ENCODE results near the gene RAD23A.
"Not testable (repeated sequence)": the region's sequence is repeated elsewhere in the genome, so short reads cannot be mapped to it uniquely, and the experiment has no call there.

RAD23A gene

DNA sequence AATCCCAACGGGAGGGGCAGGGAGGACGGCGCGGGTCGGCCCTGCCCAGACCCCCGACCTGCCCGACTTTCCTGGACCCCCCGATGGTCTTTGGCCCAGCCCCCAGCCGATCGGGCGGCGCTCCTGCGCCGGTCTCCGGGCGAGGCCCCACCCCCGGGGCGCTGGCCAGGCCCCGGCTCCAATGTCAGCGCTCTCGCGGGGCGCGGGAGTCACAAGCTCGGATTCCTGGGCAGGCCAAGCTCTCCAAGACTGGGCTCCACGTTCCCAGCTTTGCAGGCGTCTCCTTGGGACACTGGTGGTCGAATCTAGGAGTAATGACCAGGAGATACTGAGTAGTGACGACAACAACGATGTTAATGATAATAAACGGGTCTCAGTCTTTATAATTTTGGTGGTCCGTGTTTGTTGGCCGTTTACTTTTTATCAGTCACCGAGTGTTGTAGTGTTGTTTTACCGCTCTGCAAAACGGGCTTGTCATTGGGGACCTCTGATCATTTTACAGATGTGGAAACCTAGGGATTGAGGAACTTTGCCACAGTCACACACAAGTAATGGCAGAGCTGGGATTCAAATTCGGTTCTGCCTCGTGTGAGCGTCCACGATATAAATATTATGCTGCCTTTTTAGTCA, 545 bp downstream of the RAD23A start:
- Mint-ChIP-seq H3K9me3 (no peaks in the 10 kb centered on the region), H3K4me3 (peak overlapping the region; percentile 92), H3K36me3 (ENCODE audit: low read depth) (peaks cover 95% of the 10 kb centered on the region), H3K27me3 (no peaks in the 10 kb centered on the region), H3K4me1 (ENCODE audit: low read depth) (peaks cover 69% of the 10 kb centered on the region), H3K27ac (peak overlapping the region; percentile 95)
- intact Hi-C loops (cut with micrococcal nuclease) = no loop called here

DNA sequence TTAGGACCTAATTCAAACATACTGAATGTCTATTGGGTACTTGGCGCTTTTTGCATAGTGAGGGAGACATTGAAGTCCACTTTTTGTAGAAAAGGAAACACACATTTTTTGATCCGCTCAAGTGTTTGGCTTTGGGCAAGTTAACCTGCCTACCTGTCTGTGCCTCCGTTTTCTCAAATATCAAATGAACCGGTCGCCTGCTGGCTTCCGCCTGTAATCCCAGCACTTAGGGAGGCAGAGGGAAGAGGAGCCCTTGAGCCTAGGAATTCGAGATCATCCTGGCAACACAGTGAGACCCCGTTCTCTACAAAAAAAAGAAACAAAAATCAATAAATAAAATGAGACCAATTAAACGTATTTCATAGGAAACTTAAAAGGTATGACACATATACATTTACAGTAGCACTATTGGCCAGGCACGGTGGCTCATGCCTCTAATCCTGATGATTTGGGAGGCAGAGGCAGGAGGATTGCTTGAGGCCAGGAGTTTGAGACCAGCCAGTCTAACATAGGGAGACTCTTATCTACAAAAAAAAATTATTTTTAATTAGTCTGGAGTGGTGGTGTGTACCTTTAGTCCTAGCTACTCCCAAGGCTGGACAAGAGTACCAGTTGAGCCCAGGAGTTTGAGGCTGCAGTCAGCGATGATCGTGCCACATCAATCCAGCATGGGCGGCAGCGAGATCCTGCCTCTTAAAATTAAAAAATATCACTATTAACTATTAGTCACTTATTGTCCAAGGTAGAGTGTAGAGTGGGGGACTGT, 1.3 kb downstream of the RAD23A start:
- no peaks in the 10 kb centered on the region for H3K9me3 Mint-ChIP-seq
- peaks cover 95% of the 10 kb centered on the region for H3K36me3 Mint-ChIP-seq (ENCODE audit: low read depth)
- H3K4me1 Mint-ChIP-seq (ENCODE audit: low read depth) = peaks cover 69% of the 10 kb centered on the region
- H3K4me3 Mint-ChIP-seq = peak overlapping the region; percentile 92
- H3K27me3 Mint-ChIP-seq = no peaks in the 10 kb centered on the region
- peak overlapping the region; percentile 95 for H3K27ac Mint-ChIP-seq
- intact Hi-C loops (cut with micrococcal nuclease) = no loop called here

DNA sequence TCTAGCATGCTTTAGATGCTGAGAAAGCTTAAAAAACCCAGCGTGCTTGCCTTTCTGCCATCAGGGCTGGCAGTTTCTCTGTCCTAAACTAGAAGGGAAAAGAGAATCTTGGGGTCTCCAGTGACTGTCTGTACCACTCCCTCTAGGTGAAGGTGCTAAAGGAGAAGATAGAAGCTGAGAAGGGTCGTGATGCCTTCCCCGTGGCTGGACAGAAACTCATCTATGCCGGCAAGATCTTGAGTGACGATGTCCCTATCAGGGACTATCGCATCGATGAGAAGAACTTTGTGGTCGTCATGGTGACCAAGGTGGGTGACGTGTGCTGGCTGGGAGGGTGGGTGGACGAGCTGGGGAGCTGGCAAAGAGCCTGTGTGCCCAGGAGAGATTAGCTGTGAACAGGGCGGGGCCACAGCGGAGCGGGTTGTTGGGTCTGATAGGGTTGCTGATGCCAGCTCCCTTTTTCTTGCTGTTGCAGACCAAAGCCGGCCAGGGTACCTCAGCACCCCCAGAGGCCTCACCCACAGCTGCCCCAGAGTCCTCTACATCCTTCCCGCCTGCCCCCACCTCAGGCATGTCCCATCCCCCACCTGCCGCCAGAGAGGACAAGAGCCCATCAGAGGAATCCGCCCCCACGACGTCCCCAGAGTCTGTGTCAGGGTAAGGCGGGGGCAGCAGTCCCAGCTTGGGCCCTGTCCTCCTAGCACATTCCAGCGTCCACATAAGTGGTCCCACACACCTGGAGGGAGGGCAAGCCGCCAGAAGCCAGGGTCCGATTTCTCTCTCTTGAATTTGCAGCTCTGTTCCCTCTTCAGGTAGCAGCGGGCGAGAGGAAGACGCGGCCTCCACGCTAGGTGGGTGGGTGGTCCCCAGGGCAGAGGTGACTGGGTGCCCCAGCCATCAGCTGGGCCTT, 2.3 kb downstream of the RAD23A start:
- Mint-ChIP-seq H3K27ac (peak overlapping the region; percentile 57), H3K27me3 (no peaks in the 10 kb centered on the region), H3K4me3 (no peak overlapping the region), H3K9me3 (no peaks in the 10 kb centered on the region), H3K36me3 (ENCODE audit: low read depth) (peaks cover 95% of the 10 kb centered on the region), H3K4me1 (ENCODE audit: low read depth) (peaks cover 71% of the 10 kb centered on the region)
- intact Hi-C loops (cut with micrococcal nuclease) = no loop called here

DNA sequence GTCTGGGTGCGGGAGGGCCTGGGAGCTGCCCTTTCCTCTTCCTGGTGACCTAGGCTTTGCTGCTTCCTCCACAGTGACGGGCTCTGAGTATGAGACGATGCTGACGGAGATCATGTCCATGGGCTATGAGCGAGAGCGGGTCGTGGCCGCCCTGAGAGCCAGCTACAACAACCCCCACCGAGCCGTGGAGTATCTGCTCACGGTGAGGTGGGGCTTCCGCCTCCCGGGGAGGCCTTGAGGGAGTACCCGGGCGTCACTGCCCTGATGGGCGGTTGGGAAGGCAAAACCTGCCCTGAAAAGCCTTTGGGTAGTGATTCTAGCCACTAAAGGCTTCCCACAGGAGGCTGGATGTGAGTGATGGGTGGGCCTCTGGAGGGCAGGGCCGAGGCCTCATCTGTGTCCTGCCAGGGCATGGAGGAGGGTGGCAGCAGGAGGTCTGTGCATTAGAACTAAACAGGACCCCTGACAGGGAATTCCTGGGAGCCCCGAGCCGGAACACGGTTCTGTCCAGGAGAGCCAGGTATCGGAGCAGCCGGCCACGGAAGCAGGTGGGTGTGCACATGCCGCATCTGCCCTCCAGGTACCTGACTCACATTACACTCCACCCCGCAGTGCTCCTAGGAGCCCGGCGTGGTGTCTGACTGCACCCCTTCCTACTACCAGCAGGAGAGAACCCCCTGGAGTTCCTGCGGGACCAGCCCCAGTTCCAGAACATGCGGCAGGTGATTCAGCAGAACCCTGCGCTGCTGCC, 3.1 kb downstream of the RAD23A start:
- intact Hi-C loops (cut with micrococcal nuclease) = no loop called here
- H3K27me3 Mint-ChIP-seq = no peaks in the 10 kb centered on the region
- peaks cover 95% of the 10 kb centered on the region for H3K36me3 Mint-ChIP-seq (ENCODE audit: low read depth)
- H3K27ac Mint-ChIP-seq = peak overlapping the region; percentile 80
- peaks cover 71% of the 10 kb centered on the region for H3K4me1 Mint-ChIP-seq (ENCODE audit: low read depth)
- H3K4me3 Mint-ChIP-seq = no peak overlapping the region
- H3K9me3 Mint-ChIP-seq = no peaks in the 10 kb centered on the region

DNA sequence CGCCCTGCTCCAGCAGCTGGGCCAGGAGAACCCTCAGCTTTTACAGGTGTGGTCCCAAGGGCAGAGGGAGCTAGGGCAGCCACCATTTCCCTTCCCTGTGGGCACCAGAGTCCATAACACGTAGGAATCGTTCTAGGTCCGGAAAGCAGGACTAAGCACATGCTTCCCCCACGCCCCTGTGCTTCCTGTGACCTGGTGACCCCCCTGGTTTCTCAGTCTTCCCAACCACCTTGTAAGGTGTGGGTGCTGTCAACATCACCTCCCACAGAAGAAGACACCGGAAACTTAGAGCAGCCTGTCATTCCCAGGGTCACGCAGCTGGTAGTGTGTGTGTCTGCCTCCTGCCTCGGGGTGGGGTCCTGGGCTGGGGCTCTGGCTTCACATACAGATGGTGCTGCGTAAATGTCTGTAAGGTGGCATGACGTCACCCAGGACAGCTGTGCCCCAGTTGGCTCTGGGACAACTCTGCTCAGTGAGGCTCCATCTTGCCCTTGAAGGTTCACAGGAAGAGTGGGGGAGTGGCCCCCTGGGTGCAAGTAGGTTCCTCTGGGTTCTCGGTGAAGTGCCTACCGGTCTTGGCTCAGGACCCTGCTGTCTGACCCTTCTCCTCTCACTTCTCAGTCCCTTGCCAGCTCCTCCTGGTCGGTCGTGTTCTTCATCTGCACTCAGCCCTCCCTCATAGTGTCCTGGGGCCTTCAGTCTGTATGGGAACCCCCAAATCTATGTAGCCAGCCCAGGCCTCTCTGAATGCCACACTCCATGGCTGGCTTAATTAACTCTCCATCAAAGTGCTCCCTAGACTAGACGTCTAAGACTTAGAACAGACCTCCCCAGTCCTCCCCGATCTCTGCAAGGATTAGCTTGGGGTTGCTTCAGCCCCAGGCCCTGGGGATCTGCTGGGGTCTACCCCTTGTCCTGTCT, 4.0 kb downstream of the RAD23A start:
- no peaks in the 10 kb centered on the region for H3K9me3 Mint-ChIP-seq
- H3K27ac Mint-ChIP-seq = peak overlapping the region; percentile 80
- intact Hi-C loops (cut with micrococcal nuclease) = no loop called here
- no peak overlapping the region for H3K4me3 Mint-ChIP-seq
- no peaks in the 10 kb centered on the region for H3K27me3 Mint-ChIP-seq
- peaks cover 95% of the 10 kb centered on the region for H3K36me3 Mint-ChIP-seq (ENCODE audit: low read depth)
- peaks cover 74% of the 10 kb centered on the region for H3K4me1 Mint-ChIP-seq (ENCODE audit: low read depth)

DNA sequence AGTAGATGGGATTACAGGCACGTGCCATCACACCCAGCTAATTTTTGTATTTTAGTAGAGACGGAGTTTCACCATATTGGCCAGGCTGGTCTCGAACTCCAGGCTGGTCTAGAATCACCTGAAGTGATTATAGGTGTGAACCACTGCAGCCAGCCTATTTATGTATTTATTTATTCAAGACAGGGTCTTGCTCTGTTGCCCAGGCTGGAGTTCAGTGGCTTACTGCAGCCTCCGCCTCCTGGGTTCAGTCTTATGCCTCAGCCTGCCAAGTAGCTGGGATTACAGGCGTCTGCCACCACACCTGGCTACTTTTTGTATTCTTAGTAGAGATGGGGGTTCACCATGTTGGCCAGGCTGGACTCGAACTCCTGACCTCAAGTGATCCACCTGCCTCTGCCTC, 6.4 kb downstream of the RAD23A start:
- H3K4me1 Mint-ChIP-seq (ENCODE audit: low read depth) = peaks cover 88% of the 10 kb centered on the region
- H3K4me3 Mint-ChIP-seq; intact Hi-C loops (cut with micrococcal nuclease); H3K9me3 Mint-ChIP-seq; H3K27me3 Mint-ChIP-seq: not testable (repeated sequence)
- peaks cover 90% of the 10 kb centered on the region for H3K36me3 Mint-ChIP-seq (ENCODE audit: low read depth)
- peak overlapping the region; percentile 80 for H3K27ac Mint-ChIP-seq

DNA sequence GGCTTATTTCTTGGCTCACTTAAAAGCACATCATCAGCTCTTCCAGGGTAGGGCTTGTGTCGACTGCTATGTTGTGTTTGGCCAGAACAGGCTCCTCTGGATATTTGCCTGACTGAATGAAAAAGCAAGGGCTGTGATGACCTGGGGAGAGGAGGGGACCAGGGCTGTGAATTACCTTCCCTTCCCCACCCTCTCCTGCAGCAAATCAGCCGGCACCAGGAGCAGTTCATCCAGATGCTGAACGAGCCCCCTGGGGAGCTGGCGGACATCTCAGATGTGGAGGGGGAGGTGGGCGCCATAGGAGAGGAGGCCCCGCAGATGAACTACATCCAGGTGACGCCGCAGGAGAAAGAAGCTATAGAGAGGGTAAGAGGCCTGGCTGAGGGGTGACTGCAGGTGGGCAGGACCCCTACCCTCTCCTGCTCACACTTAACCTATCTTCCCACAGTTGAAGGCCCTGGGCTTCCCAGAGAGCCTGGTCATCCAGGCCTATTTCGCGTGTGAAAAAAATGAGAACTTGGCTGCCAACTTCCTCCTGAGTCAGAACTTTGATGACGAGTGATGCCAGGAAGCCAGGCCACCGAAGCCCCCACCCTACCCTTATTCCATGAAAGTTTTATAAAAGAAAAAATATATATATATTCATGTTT, 7.0 kb downstream of the RAD23A start:
- Mint-ChIP-seq H3K36me3 (ENCODE audit: low read depth) (peaks cover 87% of the 10 kb centered on the region), H3K27me3 (no peaks in the 10 kb centered on the region), H3K4me3 (peak overlapping the region; percentile 24), H3K9me3 (no peaks in the 10 kb centered on the region), H3K4me1 (ENCODE audit: low read depth) (peaks cover 86% of the 10 kb centered on the region), H3K27ac (peak overlapping the region; percentile 80)
- intact Hi-C loops (cut with micrococcal nuclease) = no loop called here

DNA sequence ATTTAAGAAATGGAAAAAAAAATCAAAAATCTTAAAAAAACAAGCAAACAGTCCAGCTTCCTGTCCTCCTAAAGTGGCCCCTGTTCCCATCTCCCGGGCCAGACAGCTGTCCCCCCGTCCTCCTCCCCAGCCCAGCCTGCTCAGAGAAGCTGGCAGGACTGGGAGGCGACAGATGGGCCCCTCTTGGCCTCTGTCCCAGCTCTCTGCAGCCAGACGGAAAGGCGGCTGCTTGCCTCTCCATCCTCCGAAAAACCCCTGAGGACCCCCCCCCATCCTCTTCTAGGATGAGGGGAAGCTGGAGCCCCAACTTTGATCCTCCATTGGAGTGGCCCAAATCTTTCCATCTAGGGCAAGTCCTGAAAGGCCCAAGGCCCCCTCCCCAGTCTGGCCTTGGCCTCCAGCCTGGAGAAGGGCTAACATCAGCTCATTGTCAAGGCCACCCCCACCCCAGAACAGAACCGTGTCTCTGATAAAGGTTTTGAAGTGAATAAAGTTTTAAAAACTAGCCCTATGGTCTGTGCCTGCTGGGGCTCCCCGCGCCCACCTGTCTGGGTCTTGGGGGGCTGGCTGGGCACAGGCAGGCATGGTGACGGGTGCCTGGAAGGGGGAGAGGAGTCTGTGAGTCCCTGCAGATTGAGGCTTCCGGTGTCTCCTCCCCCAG, 7.6 kb downstream of the RAD23A start:
- Mint-ChIP-seq H3K27me3 (no peaks in the 10 kb centered on the region), H3K4me3 (no peak overlapping the region), H3K9me3 (no peaks in the 10 kb centered on the region), H3K36me3 (ENCODE audit: low read depth) (peaks cover 80% of the 10 kb centered on the region), H3K27ac (peak overlapping the region; percentile 80), H3K4me1 (ENCODE audit: low read depth) (peaks cover 80% of the 10 kb centered on the region)
- intact Hi-C loops (cut with micrococcal nuclease) = no loop called here

DNA sequence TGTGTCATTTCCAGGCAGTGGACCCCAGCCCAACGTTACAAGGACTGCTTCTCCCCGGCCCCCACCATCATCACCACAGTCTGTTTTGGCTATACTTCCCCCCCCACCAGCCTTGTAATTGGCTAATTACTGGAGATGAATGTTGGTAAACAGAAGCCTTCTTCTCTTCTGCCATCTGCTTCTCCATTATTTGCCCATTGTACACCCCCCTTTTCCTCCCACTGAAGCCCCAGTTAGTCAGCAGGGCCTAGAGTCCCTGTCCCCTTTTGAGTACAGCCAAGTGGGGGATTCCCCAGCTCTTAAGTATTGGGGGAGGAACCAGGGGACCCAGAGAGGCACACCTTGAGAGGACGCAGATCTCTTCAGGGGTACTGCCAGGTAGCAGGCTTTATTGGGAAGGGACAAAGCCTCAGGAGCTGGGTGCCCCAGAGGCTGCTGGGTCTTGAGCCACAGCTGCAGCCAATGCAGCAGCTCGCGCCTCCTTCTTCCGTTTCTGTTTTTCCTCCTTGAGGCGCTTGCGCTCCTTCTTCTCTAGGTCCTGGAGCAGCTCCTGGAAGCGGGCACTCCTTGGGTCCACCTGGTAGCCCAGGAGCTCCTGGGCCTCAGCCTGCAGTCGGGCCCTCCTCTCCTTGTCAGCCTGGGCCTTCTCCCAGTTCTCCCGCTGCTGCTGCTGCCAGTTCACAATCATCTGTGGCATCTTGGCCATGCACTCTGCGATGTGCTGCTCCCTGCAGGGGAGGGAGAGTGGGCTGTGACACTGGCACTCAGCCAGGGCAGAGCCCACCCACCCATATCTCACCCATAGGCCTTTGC, 8.3 kb downstream of the RAD23A start:
- H3K36me3 Mint-ChIP-seq (ENCODE audit: low read depth) = peaks cover 73% of the 10 kb centered on the region
- peak overlapping the region; percentile 80 for H3K27ac Mint-ChIP-seq
- no peaks in the 10 kb centered on the region for H3K27me3 Mint-ChIP-seq
- intact Hi-C loops (cut with micrococcal nuclease) = no loop called here
- no peak overlapping the region for H3K4me3 Mint-ChIP-seq
- peaks cover 72% of the 10 kb centered on the region for H3K4me1 Mint-ChIP-seq (ENCODE audit: low read depth)
- no peaks in the 10 kb centered on the region for H3K9me3 Mint-ChIP-seq

DNA sequence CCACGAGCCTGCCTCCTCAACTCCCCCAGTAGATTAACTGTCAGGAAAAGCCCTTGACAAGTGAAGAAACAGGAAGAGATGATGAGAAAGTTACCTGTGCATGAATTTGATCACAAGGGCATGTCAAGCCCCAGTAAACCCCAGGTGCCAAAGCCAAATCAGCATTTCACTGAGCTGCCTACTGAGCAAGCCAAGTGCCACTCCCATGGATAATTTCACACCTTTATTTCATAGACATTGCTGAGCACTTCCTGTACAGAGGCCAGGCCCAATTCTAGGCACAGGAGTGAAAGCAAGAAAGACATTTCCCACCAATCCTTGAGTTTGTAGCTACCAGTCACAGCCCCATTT, 8.9 kb downstream of the RAD23A start:
- no peaks in the 10 kb centered on the region for H3K9me3 Mint-ChIP-seq
- peak overlapping the region; percentile 80 for H3K27ac Mint-ChIP-seq
- H3K4me3 Mint-ChIP-seq = no peak overlapping the region
- H3K36me3 Mint-ChIP-seq (ENCODE audit: low read depth) = peaks cover 67% of the 10 kb centered on the region
- H3K4me1 Mint-ChIP-seq (ENCODE audit: low read depth) = peaks cover 67% of the 10 kb centered on the region
- H3K27me3 Mint-ChIP-seq = no peaks in the 10 kb centered on the region
- intact Hi-C loops (cut with micrococcal nuclease) = no loop called here

DNA sequence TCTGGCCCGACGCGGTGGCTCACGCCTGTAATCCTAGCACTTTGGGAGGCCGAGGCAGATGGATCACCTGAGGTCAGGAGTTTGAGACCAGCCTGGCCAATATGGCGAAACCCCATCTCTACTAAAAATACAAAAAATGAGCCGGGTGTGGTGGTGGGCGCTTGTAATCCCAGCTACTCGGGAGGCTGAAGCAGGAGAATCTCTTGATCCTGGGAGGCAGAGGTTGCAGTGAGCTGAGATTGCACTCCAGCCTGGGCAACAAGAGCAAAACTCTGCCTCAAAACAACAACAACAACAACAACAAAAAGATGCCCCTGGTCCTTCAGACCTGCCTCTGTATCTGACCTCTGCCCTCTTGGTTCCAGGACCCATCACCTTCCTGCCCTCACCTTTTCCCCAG, 9.9 kb downstream of the RAD23A start:
- peaks cover 57% of the 10 kb centered on the region for H3K36me3 Mint-ChIP-seq (ENCODE audit: low read depth)
- intact Hi-C loops (cut with micrococcal nuclease); H3K27me3 Mint-ChIP-seq; H3K9me3 Mint-ChIP-seq: not testable (repeated sequence)
- peaks cover 57% of the 10 kb centered on the region for H3K4me1 Mint-ChIP-seq (ENCODE audit: low read depth)
- peak overlapping the region; percentile 80 for H3K27ac Mint-ChIP-seq
- H3K4me3 Mint-ChIP-seq = peak overlapping the region; percentile 86
